Measurements from ENCODE around the gene SELPLG. TPM values are rescaled to one million over a fixed set of nuclear protein-coding genes. Genes with fewer than 3 reads are reported as not detected.

The SELPLG gene
- total RNA-seq, 4 donors from 2014 or later = 2.1 to 6.0 (median 2.8) TPM

DNA sequence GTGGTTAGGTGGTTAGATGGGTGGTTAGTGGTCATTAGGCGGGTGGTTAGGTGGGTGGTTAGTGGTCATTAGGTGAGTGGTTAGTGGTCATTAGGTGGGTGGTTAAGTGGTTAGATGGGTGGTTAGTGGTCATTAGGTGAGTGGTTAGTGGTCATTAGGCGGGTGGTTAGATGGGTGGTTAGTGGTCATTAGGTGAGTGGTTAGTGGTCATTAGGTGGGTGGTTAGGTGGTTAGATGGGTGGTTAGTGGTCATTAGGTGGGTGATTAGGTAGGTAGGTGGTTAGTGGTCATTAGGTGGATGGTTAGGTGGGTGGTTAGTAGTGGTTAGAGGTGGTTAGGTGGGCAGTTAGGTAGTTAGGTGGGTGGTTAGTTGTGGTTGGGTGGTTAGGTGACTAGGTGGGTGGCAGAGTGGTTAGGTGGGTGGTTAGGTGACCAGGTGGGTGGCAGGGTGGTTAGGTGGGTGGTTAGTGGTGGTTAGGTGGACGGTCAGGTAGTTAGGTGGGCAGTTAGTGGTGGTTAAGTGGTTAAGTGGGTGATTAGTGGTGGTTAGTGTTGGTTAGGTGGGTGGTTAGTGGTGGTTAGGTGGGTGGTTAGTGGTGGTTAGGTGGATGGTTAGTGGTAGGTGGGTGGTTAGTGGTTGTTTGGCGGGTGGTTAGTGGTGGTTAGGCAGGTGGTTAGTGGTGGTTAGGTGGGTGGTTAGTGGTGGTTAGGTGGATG, 27.8 kb downstream of the SELPLG start:
- no peak overlapping the region for H3K27ac ChIP-seq
- no peaks in the 10 kb centered on the region for H3K4me1 ChIP-seq
- no peaks in the 10 kb centered on the region for H3K9me3 ChIP-seq
- H3K36me3 ChIP-seq = no peaks in the 10 kb centered on the region
- no peak overlapping the region for H3K4me3 ChIP-seq (replicated peaks in 1 of 3)
- DNase-seq = no peak
- intact Hi-C loops (cut with DNase I) = no loop called here
- 85 to 89% methylated on average over 4 of the region's 4 CpGs for WGBS, 2 donors
- TF ChIP-seq POLR2A (IDR thresholded peaks at IDR 0.05) = no peak
- TF ChIP-seq CTCF (IDR thresholded peaks at IDR 0.05) = no peak
- H3K27me3 ChIP-seq = no peaks in the 10 kb centered on the region

DNA sequence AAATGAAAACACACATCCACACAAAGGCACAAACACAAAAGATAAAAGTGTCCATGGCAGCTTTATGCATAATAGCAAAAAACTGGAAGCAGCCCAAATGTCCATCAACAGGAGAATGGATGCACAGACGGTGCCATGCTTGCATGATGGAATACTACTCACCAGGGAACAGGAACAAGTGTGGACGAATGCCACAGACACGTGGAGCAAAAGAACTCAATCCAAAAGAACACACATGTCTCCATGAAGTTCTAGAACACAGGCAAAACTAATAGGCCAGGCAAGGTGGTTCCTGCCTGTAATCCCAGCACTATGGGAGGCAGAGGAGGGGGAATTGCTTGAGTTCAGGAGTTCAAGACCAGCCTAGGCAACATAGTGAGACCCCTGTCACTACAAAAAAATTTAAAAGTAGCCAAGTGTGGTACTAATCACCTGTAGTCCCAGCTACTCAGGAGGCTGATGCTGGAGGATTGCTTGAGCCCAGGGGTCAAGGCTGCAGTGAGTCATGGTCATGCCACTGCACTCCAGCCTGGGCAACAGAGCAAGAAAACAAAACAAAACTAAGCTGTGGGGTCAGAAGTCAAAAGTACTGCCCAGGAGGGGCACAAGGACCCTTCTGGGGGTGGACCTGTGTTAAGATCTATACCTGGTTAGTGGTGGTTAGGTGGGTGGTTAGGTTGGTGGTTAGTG, 28.5 kb downstream of the SELPLG start:
- no peak overlapping the region for H3K27ac ChIP-seq
- TF ChIP-seq CTCF (IDR thresholded peaks at IDR 0.05) = no peak
- TF ChIP-seq POLR2A (IDR thresholded peaks at IDR 0.05) = no peak
- 70 to 73% methylated on average over 3 of the region's 3 CpGs for WGBS, 2 donors
- H3K27me3 ChIP-seq = no peaks in the 10 kb centered on the region
- DNase-seq = no peak
- intact Hi-C loops (cut with DNase I) = no loop called here
- H3K4me1 ChIP-seq = no peaks in the 10 kb centered on the region
- no peaks in the 10 kb centered on the region for H3K36me3 ChIP-seq
- no peaks in the 10 kb centered on the region for H3K9me3 ChIP-seq
- no peak overlapping the region for H3K4me3 ChIP-seq (replicated peaks in 1 of 3)

DNA sequence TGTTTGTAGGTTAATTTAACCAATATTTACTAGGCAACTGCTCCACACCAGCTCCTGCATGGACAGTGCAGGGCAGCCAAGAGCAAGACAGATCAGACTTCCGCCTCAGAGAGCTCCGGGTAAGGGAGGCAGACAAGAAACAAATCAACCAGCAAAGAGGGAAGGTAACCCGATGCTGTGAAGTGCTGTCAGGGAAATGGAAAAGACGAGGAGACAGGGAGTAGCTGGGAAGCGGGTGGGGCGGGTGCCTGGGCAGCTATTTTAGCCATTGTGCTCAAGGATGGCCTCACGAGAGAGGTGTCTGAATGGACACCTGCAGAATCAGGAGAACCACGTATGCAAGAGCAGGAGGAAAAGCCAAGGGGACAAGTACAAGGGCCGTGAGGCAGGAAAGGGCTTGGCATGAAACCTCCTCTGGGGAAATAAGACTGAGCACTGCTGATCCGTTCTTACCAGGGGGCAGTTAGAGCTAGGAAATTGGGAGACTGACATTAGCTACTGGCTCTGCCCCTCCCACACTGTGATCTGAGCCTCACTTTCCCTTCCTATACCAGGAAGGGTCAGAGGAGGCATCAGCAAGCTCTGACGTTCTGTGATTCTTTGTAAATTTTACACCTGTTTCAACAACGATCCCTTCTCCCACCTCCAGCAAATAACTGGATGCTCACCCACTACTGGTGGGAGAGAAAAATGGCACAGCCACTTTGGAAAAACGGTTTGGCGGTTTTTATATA, 29.3 kb downstream of the SELPLG start:
- 44 to 45% methylated on average over 14 of the region's 14 CpGs for WGBS, 2 donors

DNA sequence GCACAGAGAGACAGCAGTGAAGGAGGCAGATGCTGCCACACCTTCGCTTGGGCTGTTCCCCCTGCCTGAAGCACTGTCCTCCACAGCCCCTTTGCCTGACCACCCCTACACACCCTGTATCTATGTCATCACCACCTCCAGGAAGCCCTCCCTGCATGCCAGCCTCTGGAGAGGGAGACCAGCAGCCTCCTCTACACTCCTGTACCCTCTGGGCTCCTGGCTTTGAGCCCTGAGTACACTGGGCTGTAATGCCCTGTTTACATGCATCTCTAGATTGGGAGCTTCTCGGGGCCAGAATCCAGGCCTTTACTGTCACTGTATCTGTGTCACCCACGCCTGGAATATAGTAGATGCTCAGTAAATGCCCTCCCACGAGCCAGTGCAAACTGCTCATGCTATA, 30.0 kb downstream of the SELPLG start:
- Histone ChIP-seq H3K9me3 (no peaks in the 10 kb centered on the region), H3K27ac (no peak overlapping the region), H3K27me3 (no peaks in the 10 kb centered on the region), H3K4me1 (no peaks in the 10 kb centered on the region), H3K36me3 (no peaks in the 10 kb centered on the region), H3K4me3 (replicated peaks in 1 of 3) (no peak overlapping the region)
- 86 to 89% methylated on average over 4 of the region's 4 CpGs for WGBS, 2 donors
- intact Hi-C loops (cut with DNase I) = no loop called here
- TF ChIP-seq CTCF (IDR thresholded peaks at IDR 0.05) (no peak), POLR2A (IDR thresholded peaks at IDR 0.05) (no peak)
- DNase-seq = no peak

More for the DNA sequence above, 29.3 kb downstream of the SELPLG start:
- H3K9me3 ChIP-seq = no peaks in the 10 kb centered on the region
- no peaks in the 10 kb centered on the region for H3K27me3 ChIP-seq
- no peak overlapping the region for H3K27ac ChIP-seq
- H3K4me3 ChIP-seq (replicated peaks in 1 of 3) = no peak overlapping the region
- H3K36me3 ChIP-seq = no peaks in the 10 kb centered on the region
- intact Hi-C loops (cut with DNase I) = no loop called here
- no peaks in the 10 kb centered on the region for H3K4me1 ChIP-seq
- no peak for TF ChIP-seq CTCF (IDR thresholded peaks at IDR 0.05)
- TF ChIP-seq POLR2A (IDR thresholded peaks at IDR 0.05) = no peak
- DNase-seq = no peak
